Stimulated activated CD4-positive, alpha-beta T cell treated with anti-CD3 and anti-CD28 coated beads, Interleukin-12 subunit alpha, Interleukin-12 subunit beta, amount 100 ng/mL, for 24 hours (primary cell): Measurements from ENCODE around the gene MAP3K13.
"Not testable (repeated sequence)": the region's sequence is repeated elsewhere in the genome, so short reads cannot be mapped to it uniquely, and the experiment has no call there.

Source experiments
- DNase-seq, 2 experiments: peaks; one replicate each; pipeline ENCODE4 v3.0.0-alpha.2; 2020; ENCODE audit warnings: low read depth in 2 of 2

MAP3K13 gene

DNA sequence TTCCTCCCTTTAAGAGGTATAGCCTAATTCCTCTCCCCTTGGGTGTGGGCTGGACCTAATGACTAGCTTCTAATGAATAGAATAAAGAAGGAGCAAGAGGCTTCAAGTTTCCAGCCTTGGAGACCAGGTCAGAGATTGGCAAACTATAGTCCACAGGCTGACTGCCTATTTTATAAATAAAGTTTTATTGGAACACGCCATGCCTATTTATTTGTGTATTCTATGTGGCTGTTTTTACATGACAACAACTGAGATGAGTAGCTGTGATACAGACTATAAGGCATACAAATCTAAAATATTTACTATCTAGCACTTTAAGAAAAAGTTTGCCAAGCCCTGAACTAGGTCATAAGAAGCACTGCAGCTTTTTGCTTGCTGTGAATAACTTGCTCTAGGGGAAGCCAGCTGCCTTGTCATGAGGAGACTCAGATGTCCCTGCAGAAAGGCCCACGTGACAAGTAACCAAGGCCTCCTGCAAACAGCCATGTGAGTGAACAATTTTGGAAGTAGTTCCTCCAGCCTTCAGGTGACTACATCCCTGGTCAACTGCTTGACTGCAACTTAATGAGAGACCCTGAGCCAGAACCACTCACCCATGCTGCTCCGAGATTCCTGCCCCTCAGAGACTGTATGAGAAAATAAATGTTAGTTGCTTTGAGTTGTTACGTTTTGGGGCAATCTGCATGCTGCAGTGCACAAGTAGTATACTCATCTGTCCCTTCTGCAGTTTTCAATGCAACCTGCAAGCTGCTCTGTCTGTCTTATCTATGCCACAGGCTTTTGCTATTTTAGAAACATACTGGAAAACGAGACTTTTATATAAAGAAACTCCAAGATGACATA is 21.1 kb upstream of the MAP3K13 start:
- DNase-seq: no peak

GRCh38 chr3:185342459-185343174 is 20.3 kb upstream of the MAP3K13 start:
- no peak for DNase-seq

GRCh38 chr3:185347399-185347798 is 15.5 kb upstream of the MAP3K13 start:
- no peak for DNase-seq

GRCh38 chr3:185350841-185351240 is 12.1 kb upstream of the MAP3K13 start:
- no peak for DNase-seq

DNA sequence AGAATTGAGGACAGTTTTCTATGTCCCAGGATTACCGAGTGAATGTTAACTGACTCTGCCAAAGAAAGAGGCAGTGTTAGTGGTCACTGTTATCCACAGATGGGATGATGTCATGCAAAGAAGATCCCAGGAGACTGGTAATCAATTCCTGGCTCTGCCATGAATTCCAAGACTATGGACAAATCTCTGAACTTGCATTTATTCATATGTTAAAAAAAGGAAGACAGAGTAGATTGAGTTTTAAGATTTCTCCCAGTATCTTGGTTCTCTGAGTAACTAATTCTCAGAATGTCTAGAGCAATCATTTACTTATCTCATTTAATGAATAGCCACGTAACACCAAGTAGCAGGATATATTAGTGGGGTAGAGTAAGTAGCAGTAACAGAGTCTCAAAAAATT is 11.5 kb upstream of the MAP3K13 start:
- DNase-seq: no peak

- DNase-seq: no peak
Observed at GRCh38 chr3:185353225-185353624, 9.7 kb upstream of the MAP3K13 start.

GRCh38 chr3:185353823-185354614 is 8.9 kb upstream of the MAP3K13 start:
- peak; percentile 51 to 71 for DNase-seq

DNA sequence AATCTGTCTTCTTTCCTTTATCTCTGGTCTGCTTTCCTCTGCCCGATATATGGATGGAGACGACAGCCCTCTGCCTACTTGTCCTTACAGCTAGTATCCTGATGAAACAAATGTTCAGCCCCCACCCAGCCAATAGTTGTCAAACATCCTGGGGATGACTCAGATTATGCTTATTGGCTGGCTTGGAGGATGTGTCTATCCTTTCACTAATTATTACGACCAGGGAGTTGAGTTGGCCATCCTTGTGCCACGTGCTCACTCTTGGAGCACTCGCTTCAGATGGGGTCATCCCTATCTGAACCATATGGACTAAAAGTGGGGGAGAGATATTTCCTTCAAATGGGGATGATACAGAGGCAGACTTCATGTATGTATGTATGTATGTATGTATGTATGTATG is 6.4 kb upstream of the MAP3K13 start:
- no peak for DNase-seq

DNA sequence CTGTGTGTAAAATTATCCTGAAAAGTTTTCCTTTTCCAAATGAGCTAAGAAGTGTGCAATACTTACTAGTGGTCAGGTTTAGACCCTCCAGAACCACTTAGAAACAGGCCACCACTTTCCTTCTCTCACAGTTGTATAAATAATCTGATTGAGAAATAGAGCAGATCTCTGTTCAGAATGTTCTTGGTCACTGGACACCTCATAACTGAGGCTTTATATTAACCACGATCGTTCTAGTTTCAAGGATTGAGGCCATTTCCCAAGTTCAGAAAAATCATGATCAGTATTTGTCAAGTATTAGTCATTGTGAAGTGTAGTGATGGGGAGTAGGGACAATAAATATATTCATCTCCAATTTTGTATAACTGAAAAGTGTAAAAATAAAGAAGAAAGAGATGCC is 1.0 kb upstream of the MAP3K13 start:
- DNase-seq: no peak

DNA sequence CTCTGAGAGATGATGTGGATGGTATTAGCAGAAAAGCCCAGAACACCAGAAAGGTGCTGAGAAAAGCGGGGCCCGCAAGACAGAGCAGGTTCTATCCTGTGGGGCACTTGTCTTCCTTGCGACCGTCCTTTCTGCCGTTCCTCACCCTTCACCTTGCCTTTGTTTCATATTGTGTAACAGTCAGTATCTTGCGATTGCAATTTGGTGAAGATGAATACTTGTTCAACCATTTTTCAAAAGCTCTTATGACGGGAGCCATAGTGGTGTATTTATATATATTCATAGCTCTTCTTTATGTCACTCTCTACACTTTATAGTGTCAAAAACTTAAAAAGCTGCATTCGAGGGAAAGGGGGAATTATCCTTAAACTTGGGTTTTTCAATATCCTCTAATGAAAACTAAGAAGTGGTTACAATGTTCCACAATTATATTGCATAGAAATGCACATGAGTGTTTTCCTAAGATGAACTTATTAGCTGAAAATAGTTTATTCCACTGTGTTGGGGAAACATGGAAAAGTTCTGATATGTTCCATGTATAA is 797 bp downstream of the MAP3K13 start:
- DNase-seq: no peak

DNA sequence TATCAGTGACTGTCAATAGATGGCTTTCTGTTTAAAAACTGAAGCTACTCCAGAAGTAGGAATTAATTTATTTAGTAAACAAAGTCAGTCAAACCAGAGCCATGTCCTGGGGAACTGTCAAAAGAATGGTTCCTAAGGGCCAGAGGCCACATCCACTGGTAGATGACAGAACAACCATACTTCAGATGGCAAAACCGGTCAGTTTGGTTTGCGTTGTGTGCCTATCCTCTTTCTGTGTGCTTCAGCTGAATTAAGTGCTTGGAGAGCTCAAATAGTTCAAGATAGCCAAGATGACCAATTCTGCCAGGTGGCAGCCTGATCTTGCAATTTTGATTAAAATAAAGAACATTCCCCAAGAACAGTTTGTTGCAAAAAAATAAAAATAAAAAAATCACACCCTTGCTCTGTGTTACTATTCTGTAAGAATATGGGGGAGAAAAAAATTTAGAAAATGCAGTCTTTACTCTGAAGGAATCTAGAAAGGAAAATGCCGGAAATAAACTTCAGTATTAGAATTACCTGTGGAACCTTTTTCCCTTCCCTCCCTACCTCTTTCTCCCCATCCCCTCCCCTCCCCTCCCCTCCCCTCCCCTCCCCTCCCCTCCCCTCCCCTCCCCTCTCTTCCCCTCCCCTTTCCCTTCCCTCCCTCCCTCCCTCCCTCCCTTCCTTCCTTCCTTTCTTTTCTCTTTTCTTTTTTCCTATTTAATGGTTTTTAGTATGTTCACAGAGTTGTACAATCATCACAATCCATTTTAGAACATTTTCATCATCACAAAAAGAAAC is 2.5 kb downstream of the MAP3K13 start:
- no peak for DNase-seq

DNA sequence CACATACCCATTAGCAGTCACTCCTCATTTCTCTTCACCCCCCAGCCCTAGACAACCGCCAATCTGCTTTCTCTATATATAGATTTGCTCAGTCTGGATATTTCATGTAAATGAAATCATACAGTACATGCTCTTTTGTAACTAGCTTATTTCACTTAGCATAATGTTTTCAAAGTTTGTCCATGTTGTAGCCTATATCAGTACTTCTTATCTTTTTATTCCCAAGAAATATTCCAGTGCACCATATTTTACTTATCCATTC is 3.1 kb downstream of the MAP3K13 start:
- no peak for DNase-seq

- no peak for DNase-seq
Observed at GRCh38 chr3:185366913-185367312, 4.0 kb downstream of the MAP3K13 start.

GRCh38 chr3:185370349-185370748 is 7.4 kb downstream of the MAP3K13 start:
- DNase-seq: not testable (repeated sequence)

GRCh38 chr3:185371306-185372074 is 8.6 kb downstream of the MAP3K13 start:
- no peak for DNase-seq

DNA sequence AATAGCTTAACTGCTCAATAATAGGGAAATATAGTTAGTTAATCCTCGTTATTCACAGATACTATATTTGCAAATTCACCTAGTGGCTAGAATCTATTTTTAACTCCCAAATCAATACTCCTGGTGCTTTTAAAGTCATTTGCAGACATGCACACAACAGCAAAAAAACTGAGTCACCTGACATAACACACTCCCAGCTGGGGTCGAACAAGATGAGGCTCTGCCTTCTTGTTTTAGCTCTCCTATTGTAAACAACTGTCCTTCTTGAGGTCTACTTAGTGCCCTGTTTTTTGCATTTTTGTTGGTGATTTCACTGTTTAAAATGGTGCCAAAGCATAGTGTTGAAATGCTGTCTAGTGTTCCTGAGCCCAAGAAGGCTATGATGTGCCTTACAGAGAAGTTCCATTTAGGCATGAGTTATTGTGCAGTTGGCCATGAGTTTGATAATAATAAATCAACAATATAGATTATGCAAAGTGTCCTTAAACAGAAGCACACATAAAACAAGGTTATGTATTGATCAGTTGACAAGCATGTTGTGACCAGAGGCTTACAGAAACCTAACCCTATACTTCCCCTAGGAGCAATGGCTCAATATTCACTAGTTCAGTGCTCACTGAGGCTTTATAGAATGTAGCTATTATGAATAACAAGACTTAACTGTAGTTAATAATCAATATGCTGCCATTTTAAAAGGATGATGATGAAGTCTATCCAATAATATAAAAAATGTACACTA is 18.6 kb downstream of the MAP3K13 start:
- no peak for DNase-seq

- no peak for DNase-seq
Observed at GRCh38 chr3:185382154-185382553, 19.2 kb downstream of the MAP3K13 start.

- not testable (repeated sequence) for DNase-seq
Observed at GRCh38 chr3:185386515-185386914, 23.6 kb downstream of the MAP3K13 start.

DNA sequence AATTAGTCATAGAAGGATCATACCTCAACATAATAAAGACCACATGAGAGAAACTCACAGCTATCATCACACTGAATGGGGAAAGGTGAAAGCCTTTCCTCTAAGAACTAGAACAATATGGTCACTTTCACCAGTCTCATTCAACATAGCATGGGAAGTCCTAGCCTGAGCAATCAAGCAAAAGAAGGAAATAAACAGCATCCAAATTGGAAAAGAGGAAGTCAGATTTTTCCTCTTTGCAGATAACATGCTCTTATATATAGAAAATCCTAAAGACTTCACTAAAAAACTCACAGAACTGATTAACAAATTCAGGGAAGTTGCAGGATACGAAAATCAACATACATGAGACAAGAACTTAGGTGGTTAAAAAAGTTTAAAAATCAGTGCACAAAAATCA is 24.7 kb downstream of the MAP3K13 start:
- no peak for DNase-seq

DNA sequence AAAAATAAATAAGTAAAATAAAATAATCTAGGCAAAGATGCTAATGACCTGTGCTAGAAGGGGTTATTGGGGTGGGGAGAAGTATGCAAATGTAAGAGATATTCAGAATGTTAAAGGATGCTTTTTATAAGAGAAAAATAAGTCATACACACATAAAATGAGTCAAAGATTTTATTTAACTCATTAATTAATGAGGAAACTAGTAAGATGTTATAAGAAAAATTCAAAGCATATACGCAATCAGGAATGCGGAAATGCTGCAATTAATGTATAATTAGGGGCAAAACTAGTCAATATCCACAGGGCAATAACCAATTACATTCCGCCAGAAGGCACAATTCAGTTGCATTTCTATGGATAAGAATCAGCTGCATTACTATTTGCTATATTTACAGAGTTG is 30.1 kb downstream of the MAP3K13 start:
- no peak for DNase-seq
